Endometrial microvascular endothelial cells (primary cell): ENCODE results near the gene POLA2. TPM values are rescaled to one million over a fixed set of nuclear protein-coding genes. Genes with fewer than 3 reads are reported as not detected.

ENCODE experiments used
- in situ Hi-C: cut with HindIII; loops from 2 replicates; pipeline ENCODE4 v1.10.0; 2017; ENCODE audit warnings: low sequenced_read_pairs, low pct_unique_long_range_greater_than_20kb; ENCODE audit errors: inconsistent ontology term
- total RNA-seq: library from RNA; depleted of rRNA; stranded (reverse); fragments of >200 nt; gene quantifications from one replicate; pipeline ENCODE4 v1.2.3, GENCODE V29; 2015; ENCODE audit errors: inconsistent ontology term

POLA2 gene
- 43.5 TPM for total RNA-seq

- in situ Hi-C loops, result no loop called here
These were observed at the start of gene POLA2 for GRCh38 chr11:65261591-65262380. Gene POLA2 (plus strand): TSS chr11:65261962. CDS start chr11:65262293, 331 bp downstream.

GRCh38 chr11:65212226-65212801 is 49.4 kb upstream of the POLA2 start:
- in situ Hi-C loops, result no loop called here

- in situ Hi-C loops, result no loop called here
These were observed 48.2 kb upstream of the POLA2 start for GRCh38 chr11:65213322-65214211.

GRCh38 chr11:65214212-65214845 is 47.4 kb upstream of the POLA2 start:
- in situ Hi-C loops, result no loop called here

GRCh38 chr11:65215441-65216076 is 46.2 kb upstream of the POLA2 start:
- in situ Hi-C loops, result no loop called here

GRCh38 chr11:65216830-65217229 is 44.9 kb upstream of the POLA2 start:
- in situ Hi-C loops, result no loop called here

GRCh38 chr11:65217441-65218423 is 44.0 kb upstream of the POLA2 start:
- in situ Hi-C loops, result no loop called here

- in situ Hi-C loops, result no loop called here
These were observed 43.3 kb upstream of the POLA2 start for GRCh38 chr11:65218446-65218845.

GRCh38 chr11:65219930-65220213 is 41.9 kb upstream of the POLA2 start:
- in situ Hi-C loops, result no loop called here

GRCh38 chr11:65221026-65221425 is 40.7 kb upstream of the POLA2 start:
- in situ Hi-C loops, result no loop called here

- in situ Hi-C loops, result no loop called here
These were observed 38.8 kb upstream of the POLA2 start for GRCh38 chr11:65223011-65223410.

- in situ Hi-C loops, result no loop called here
These were observed 36.9 kb upstream of the POLA2 start for GRCh38 chr11:65224930-65225278.

GRCh38 chr11:65225279-65226102 is 36.3 kb upstream of the POLA2 start:
- in situ Hi-C loops, result no loop called here

GRCh38 chr11:65226103-65226442 is 35.7 kb upstream of the POLA2 start:
- in situ Hi-C loops, result no loop called here

- in situ Hi-C loops, result no loop called here
These were observed 33.9 kb upstream of the POLA2 start for GRCh38 chr11:65227879-65228278.

GRCh38 chr11:65236194-65237059 is 25.3 kb upstream of the POLA2 start:
- in situ Hi-C loops, result no loop called here
